HFF-Myc (cell line): ENCODE data around the gene CENPF.
A peak's percentile ranks its signal among the peaks of the same experiment; 100 is the strongest.
"Not testable (repeated sequence)": the region's sequence is repeated elsewhere in the genome, so short reads cannot be mapped to it uniquely, and the experiment has no call there.

Source experiments
- DNase-seq: peaks from one replicate; pipeline ENCODE4 v3.0.0-alpha.2; 2011; ENCODE audit warnings: low read depth; ENCODE audit errors: extremely low read depth
- H3K4me3 ChIP-seq: replicated peaks from 2 replicates; pipeline ENCODE4 v1.5.1; 2011; ENCODE audit warnings: low read depth, mild to moderate bottlenecking, control low read depth, low read length
- CTCF ChIP-seq: IDR thresholded peaks from 2 replicates; pipeline ENCODE4 v1.5.1; 2012; ENCODE audit warnings: mild to moderate bottlenecking, low read depth, low read length, control low read depth; ENCODE audit errors: missing control alignments

CENPF gene

GRCh38 chr1:214662223-214662785, 59.3 kb downstream of the CENPF start:
- DNase-seq: no peak
- no peak for TF ChIP-seq CTCF
- no peak overlapping the region for H3K4me3 ChIP-seq

DNA sequence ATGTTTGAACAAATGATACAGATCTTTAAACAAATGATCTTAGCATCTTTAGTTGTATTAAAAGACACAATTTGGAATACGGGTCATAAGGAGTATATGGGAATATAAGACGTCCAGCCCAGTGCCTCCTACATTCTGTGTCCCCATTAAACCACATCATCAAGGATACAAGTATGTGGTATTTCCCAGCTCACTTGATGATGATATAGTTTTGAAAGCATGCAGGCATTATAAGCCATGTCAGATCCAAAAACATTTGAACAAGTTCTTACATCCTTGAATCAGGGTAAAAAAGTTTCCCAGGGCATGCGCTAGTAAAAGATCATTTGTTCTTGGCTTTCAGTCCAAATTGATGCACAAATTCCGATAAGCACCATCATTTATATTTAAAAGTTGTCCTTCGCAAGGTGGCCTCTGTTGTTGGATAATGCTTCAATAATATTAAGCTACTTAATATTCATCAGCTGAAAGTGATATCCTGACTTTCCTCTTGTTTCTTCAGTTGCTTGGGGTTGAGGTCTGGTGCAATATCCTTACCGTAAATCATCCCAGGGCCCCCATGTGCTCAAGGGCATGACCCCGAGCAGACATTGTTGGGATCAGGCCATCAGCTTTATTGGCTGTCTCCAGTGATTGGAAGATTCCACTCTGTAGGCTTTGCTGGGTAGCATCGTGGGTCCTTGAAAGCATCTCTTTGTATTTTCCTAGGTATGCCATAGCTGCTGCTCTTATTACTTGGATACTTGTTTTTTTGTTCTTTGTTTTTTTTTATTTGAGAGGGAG, 61.8 kb downstream of the CENPF start:
- no peak overlapping the region for H3K4me3 ChIP-seq
- no peak for DNase-seq
- TF ChIP-seq CTCF: no peak

- DNase-seq: no peak
- TF ChIP-seq CTCF: no peak
- H3K4me3 ChIP-seq: no peak overlapping the region
Measured at GRCh38 chr1:214665606-214666110, 62.7 kb downstream of the CENPF start.

- DNase-seq: no peak
- H3K4me3 ChIP-seq: no peak overlapping the region
- TF ChIP-seq CTCF: no peak
Measured at GRCh38 chr1:214666674-214667073, 63.7 kb downstream of the CENPF start.

GRCh38 chr1:214670098-214670497, 67.1 kb downstream of the CENPF start:
- H3K4me3 ChIP-seq: no peak overlapping the region
- peak; percentile 19 for DNase-seq
- TF ChIP-seq CTCF: no peak

GRCh38 chr1:214673029-214673428, 70.0 kb downstream of the CENPF start:
- not testable (repeated sequence) for H3K4me3 ChIP-seq, DNase-seq

GRCh38 chr1:214673576-214673975, 70.6 kb downstream of the CENPF start:
- no peak overlapping the region for H3K4me3 ChIP-seq
- no peak for DNase-seq
- TF ChIP-seq CTCF: no peak

DNA sequence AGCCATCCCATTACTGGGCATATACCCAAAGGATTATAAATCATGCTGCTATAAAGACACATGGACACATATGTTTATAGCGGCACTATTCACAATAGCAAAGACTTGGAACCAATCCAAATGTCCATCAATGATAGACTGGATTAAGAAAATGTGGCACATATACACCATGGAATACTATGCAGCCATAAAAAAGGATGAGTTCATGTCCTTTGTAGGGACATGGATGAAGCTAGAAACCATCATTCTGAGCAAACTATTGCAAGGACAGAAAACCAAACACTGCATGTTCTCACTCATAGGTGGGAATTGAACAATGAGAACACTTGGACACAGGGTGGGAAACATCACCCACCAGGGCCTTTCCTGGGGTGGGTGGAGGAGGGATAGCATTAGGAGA, 72.5 kb downstream of the CENPF start:
- DNase-seq, H3K4me3 ChIP-seq: not testable (repeated sequence)
